IPS-18a (cell line): Measurements from ENCODE around the gene ZNF316.

Experiments used
- H3K27ac ChIP-seq: one replicate; pipeline ENCODE4 v1.5.1; 2013; ENCODE audit warnings: low read length
- H3K27me3 ChIP-seq: one replicate; pipeline ENCODE4 v1.6.1; 2013; ENCODE audit warnings: mild to moderate bottlenecking, low read length; ENCODE audit not compliant: control insufficient read depth, insufficient read depth
- H3K36me3 ChIP-seq: one replicate; pipeline ENCODE4 v1.6.1; 2013; ENCODE audit warnings: low read depth, low read length; ENCODE audit not compliant: control insufficient read depth
- H3K4me1 ChIP-seq: one replicate; pipeline ENCODE4 v1.6.1; 2013; ENCODE audit warnings: low read depth, low read length; ENCODE audit not compliant: control insufficient read depth
- H3K4me3 ChIP-seq: one replicate; pipeline ENCODE4 v1.5.1; 2013; ENCODE audit warnings: low read length
- H3K9ac ChIP-seq: one replicate; pipeline ENCODE4 v1.6.1; 2013; ENCODE audit warnings: mild to moderate bottlenecking, low read length, moderate library complexity
- H3K9me3 ChIP-seq: one replicate; pipeline ENCODE4 v1.6.1; 2013; ENCODE audit warnings: low read depth, low read length; ENCODE audit not compliant: control insufficient read depth

Gene ZNF316

DNA sequence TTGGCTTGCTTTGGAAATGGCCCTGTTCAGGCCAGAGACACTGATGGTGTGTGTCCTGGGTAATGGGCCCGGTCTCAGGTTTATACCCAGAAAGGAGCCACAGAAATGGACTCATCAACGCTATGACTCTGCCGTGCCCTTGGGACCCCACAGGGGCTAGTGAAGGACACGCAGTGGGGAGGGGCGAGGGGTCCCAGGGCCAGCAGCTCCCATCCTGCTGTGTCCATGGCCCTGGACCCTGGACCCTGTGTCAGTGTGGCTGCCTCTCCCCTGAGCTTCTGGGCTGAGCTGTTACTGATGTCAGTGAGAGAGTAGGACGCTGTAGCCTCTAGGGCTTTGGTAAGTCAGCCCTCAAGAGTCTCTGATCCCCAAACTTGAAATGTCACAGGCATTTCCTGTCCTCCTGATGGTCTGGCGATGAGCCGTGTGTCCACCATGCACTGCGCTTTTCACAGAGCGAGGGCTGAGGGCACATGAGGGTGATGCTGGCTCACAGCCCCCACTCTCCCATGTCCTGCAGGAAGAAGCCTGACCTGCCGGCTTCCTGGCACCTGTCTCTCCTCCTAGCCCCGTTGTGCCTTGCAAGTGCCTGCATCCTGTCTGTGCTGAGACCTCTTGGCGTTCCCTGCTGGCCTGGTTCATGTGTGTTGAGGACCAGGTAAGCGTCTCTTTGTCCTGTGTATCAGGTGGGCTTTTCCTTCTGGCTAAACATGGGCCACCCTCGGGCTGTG is 4.4 kb downstream of the ZNF316 start:
- Histone ChIP-seq H3K27me3 (no peaks in the 10 kb centered on the region), H3K9ac (no peak overlapping the region), H3K4me3 (no peak overlapping the region), H3K27ac (no peak overlapping the region), H3K4me1 (peaks cover 5% of the 10 kb centered on the region), H3K36me3 (peaks cover 3% of the 10 kb centered on the region), H3K9me3 (no peaks in the 10 kb centered on the region)

DNA sequence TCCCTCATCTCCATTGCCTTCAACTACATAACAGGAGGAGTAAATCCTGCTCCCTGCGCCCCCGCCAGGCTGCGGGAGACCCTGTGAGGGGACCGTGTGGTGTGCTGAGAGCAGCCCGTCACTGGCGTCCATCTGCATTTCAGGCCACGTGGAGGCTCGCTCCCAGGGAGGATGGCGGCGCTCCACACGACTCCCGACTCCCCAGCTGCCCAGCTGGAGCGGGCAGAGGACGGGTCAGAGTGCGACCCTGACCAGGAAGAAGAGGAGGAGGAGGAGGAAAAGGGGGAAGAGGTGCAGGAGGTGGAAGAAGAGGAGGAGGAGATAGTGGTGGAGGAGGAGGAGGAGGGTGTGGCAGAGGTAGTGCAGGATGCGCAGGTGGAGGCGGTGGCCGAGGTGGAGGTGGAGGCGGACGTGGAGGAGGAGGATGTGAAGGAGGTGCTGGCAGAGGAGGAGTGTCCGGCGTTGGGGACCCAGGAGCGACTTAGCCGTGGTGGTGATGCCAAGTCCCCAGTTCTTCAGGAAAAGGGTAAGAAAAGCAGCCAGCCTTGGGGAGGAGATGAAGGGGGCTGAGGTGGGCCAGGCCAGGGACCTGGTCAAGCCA is 5.2 kb downstream of the ZNF316 start:
- Histone ChIP-seq H3K4me3 (no peak overlapping the region), H3K36me3 (peaks cover 3% of the 10 kb centered on the region), H3K9me3 (no peaks in the 10 kb centered on the region), H3K9ac (no peak overlapping the region), H3K27me3 (no peaks in the 10 kb centered on the region), H3K4me1 (peaks cover 5% of the 10 kb centered on the region), H3K27ac (no peak overlapping the region)

DNA sequence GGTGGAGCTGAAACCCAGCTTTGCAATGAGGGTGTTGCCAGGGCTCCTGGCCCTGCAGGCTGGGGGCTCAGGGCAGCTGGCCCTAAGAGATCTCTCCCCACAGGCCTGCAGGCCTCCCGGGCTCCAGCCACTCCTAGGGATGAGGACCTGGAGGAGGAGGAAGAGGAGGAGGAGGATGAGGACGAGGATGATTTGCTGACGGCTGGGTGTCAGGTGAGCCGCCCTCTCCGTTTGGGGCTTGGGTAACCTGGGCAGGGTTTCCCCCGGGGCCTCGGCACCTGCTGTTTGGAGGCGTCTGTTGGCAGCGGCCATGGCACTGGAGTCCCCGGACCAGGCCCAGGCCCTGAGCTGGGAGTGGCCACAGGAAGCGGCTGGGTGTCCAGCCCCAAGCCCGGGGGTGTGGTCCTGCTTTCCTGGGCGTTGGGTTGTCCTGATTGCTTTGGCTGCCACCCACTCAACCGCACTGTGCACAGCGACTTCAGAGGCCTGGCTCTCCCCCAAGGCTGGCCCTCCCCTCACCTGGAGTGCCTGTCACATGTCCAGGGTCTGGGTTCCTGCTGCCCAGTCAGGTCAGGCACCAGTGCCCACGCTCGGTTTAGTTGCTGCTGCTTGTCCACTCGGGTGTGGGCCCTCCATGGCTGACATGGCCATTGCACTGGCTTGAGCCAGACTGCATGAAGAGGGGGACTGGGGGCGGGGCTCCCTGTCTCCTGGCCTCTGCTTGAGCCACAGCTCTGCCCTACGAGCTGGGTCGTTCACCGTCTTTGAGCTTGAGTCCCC is 5.9 kb downstream of the ZNF316 start:
- Histone ChIP-seq H3K9ac (no peak overlapping the region), H3K27ac (no peak overlapping the region), H3K4me1 (peaks cover 5% of the 10 kb centered on the region), H3K36me3 (peaks cover 3% of the 10 kb centered on the region), H3K4me3 (no peak overlapping the region), H3K27me3 (no peaks in the 10 kb centered on the region), H3K9me3 (no peaks in the 10 kb centered on the region)

DNA sequence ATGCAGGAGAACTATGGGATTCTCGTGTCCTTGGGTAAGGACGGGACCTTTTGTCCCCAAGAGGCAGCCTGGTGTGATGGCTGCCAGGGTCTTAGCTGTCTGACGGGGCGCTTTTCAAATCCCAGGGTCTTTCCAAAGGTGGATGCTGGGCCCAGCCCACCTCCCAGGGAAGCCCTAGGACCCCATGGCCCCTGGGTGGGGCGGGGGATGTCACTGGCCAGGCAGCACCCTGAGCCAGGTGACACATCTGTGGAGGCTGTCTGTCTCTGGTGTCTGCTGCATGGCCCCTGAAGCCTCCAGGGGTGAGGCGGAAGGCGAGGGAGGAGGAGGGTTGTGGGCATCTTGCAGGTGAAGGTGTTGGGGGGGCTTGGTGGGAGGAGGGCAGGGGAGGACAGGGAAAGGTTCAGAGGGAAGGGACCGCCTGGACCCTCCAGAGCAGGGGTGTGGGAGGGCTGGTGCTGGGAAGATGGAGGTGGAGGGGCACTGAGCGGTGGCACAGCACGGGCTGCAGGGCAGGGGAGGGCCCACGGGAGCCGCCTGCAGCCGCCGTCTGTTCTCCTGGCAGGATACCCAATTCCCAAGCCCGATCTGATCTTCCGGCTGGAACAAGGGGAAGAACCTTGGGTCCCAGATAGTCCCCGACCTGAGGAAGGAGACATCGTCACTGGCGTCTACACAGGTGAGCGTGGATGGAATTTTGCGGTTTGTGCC is 7.0 kb downstream of the ZNF316 start:
- Histone ChIP-seq H3K9ac (no peak overlapping the region), H3K27me3 (no peaks in the 10 kb centered on the region), H3K9me3 (no peaks in the 10 kb centered on the region), H3K27ac (no peak overlapping the region), H3K4me1 (peaks cover 5% of the 10 kb centered on the region), H3K36me3 (peaks cover 3% of the 10 kb centered on the region), H3K4me3 (no peak overlapping the region)

DNA sequence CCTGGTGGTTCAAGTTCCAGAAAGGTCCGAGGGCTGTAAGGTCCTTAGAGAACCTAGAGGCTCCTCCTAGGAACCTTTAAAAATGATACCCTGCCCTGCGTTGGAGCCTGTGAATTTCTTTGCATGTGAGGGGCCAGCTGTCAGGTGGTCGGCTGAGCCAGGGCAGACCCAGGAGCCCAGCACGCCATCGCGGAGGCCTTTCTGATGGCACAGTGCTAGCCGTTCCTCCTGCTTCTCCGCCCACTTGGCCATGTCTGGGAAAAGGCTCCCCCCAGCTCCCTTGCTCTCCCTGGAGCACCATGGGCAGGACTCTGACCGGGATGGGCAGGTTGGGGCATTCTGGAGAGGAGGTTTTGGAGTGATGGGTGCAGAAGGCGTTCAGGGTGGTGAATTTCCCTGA is 7.6 kb downstream of the ZNF316 start:
- H3K4me1 ChIP-seq: peaks cover 5% of the 10 kb centered on the region
- no peaks in the 10 kb centered on the region for H3K9me3 ChIP-seq
- H3K27ac ChIP-seq: no peak overlapping the region
- no peak overlapping the region for H3K9ac ChIP-seq
- H3K4me3 ChIP-seq: no peak overlapping the region
- H3K36me3 ChIP-seq: peaks cover 3% of the 10 kb centered on the region
- no peaks in the 10 kb centered on the region for H3K27me3 ChIP-seq

DNA sequence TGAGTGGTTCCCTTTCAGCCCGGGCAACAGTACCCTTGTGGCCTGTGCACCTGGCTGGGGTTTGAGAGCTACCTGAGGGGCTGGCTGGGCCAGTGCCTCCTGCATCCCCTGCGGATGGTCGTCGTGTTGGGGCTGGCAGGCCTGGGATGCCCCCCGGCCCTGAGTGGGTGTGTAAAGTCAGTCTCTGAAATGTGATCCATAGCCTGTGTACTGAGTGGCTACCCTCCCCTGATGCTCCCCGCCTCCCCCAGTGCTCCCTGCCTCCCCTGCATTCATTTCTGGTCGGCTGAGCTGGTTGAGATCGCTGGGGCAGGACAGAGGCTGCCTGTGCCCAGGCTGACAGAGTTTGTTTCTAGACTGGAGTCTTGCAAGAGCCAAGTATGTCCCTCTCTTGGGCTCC is 9.3 kb downstream of the ZNF316 start:
- no peak overlapping the region for H3K9ac ChIP-seq

DNA sequence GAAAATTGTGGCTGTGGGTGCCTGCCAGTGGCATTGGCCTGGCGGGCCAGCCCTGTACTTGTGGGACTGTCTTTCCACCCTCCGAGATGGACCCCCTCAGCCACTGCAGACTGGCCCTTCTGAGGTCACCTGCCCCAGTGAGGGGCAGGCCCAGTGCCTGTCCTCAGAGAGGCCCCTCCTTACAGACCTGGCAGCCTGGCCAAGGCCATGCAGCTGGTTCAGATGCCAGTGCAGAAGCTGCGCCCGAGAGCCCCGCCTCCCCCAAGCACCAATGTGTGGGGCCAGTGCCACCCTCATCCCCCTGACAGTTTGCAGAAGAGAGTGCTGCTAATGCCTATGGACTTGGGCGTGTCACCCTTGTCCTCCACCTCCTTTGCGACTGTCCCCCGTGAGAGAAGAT is 10.0 kb downstream of the ZNF316 start:
- Histone ChIP-seq H3K27me3 (no peaks in the 10 kb centered on the region), H3K4me1 (no peaks in the 10 kb centered on the region), H3K9ac (no peak overlapping the region), H3K36me3 (peaks cover 3% of the 10 kb centered on the region), H3K9me3 (no peaks in the 10 kb centered on the region), H3K27ac (no peak overlapping the region), H3K4me3 (no peak overlapping the region)

More for the DNA sequence above, 9.3 kb downstream of the ZNF316 start:
- no peaks in the 10 kb centered on the region for H3K4me1 ChIP-seq
- no peaks in the 10 kb centered on the region for H3K9me3 ChIP-seq
- H3K36me3 ChIP-seq: peaks cover 3% of the 10 kb centered on the region
- H3K27me3 ChIP-seq: no peaks in the 10 kb centered on the region
- no peak overlapping the region for H3K4me3 ChIP-seq
- H3K27ac ChIP-seq: no peak overlapping the region

DNA sequence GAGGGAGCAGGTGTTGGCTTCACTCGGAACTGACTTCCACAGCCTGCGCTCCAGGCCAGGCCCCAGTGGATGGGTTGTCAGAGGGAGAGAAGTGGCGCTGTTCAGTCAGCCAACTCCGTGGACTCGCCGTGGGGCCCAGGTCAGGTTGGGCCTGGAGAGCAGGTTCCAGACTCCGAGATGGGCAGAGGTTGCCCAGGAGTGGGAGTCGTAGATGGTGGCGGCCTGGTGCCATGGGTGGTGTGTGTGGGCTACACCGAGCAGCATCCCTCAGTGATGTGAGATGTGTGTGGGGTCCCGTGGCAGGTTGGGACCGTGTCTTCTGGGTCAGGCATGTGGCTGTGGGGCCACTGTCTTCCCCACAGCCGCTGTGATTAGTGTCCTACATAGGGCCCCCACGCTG is 10.4 kb downstream of the ZNF316 start:
- Histone ChIP-seq H3K9ac (no peak overlapping the region), H3K4me3 (no peak overlapping the region), H3K27ac (no peak overlapping the region), H3K9me3 (no peaks in the 10 kb centered on the region), H3K4me1 (no peaks in the 10 kb centered on the region), H3K36me3 (peaks cover 3% of the 10 kb centered on the region), H3K27me3 (no peaks in the 10 kb centered on the region)

DNA sequence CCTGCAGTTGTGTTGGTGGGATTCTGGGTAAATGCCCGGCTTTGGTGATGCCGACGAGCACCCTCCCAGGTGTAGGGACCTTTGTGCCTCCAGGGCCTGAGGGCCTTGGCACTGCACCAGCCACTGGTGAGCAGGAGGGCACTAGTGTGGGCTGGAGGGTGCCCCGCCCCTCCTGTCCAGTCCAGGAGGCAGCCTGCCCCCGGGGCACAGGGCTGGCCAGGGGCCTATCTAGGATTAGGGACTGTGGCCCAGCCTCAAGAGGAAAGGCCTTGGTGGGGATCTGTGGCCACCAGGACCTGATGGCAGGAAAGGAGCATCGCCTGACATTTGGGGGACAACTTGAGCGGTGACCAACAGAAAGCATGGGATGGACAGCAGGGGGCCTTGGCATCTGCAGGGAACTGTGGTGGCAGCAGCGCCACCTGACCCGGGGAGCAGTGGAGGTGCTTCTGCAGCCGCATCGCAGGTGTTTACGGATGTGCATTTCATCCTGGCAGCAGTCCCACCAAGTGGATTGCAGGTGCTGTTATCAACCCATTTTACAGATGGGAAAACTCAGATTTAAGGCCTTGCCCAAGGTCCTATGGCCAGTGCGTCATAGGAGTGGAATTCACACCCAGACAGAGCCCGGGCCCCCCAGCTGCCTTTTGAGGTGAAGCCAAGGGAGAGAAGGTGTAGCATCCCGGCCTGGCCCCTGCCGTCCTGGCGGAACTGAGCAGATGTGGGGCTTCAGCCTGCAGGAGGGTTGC is 11.1 kb downstream of the ZNF316 start:
- H3K9me3 ChIP-seq: no peaks in the 10 kb centered on the region
- no peak overlapping the region for H3K27ac ChIP-seq
- H3K4me3 ChIP-seq: no peak overlapping the region
- H3K4me1 ChIP-seq: no peaks in the 10 kb centered on the region
- no peaks in the 10 kb centered on the region for H3K27me3 ChIP-seq
- no peak overlapping the region for H3K9ac ChIP-seq
- peaks cover 3% of the 10 kb centered on the region for H3K36me3 ChIP-seq

DNA sequence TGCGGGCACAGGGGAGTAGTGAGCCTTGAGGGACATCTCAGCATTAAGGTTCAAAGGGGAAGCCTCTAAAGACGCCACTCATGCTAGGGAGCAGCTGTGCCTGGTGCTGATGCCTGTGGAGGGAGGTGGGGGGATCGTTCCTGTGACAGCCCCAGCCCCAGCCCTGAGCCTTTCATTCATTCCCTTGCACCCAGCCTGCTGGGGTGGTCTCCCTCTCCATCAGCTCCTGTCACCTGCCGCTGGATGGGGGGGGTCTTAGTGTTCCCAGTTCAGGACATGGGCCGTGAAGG is 11.6 kb downstream of the ZNF316 start:
- Histone ChIP-seq H3K4me3 (no peak overlapping the region), H3K9me3 (no peaks in the 10 kb centered on the region), H3K27me3 (no peaks in the 10 kb centered on the region), H3K36me3 (no peaks in the 10 kb centered on the region), H3K4me1 (no peaks in the 10 kb centered on the region), H3K27ac (no peak overlapping the region), H3K9ac (no peak overlapping the region)
